Measurements from ENCODE around the gene DAAM1. TPM values are rescaled to one million over a fixed set of nuclear protein-coding genes. Genes with fewer than 3 reads are reported as not detected.

The DAAM1 gene
- total RNA-seq, 6 experiments from 2014 or later: 7.5 to 12.2 (median 8.6) TPM

DNA sequence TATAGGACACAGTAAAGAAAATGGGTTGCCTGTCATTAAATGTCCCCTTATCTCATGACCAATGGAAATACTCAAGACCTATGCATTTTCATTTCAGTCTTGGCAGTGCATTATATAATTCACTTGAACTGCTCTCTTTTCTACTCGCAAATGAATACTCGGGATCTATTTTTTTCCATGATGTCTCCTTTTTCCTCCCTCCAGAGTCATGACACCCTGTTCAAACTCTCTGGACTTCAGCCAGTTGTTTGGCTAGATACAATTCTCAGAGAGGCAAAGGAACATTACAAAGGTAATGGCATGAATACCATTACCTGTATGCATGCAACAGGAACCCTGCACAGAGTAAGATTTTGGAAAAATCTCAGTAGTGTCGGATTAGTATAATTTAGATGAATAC lies 145.8 kb downstream of the DAAM1 start:
- no peaks in the 10 kb centered on the region for H3K9me3 Mint-ChIP-seq
- TF ChIP-seq, protein P1, sequence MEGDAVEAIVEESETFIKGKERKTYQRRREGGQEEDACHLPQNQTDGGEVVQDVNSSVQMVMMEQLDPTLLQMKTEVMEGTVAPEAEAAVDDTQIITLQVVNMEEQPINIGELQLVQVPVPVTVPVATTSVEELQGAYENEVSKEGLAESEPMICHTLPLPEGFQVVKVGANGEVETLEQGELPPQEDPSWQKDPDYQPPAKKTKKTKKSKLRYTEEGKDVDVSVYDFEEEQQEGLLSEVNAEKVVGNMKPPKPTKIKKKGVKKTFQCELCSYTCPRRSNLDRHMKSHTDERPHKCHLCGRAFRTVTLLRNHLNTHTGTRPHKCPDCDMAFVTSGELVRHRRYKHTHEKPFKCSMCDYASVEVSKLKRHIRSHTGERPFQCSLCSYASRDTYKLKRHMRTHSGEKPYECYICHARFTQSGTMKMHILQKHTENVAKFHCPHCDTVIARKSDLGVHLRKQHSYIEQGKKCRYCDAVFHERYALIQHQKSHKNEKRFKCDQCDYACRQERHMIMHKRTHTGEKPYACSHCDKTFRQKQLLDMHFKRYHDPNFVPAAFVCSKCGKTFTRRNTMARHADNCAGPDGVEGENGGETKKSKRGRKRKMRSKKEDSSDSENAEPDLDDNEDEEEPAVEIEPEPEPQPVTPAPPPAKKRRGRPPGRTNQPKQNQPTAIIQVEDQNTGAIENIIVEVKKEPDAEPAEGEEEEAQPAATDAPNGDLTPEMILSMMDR (IDR thresholded peaks at IDR 0.05): no peak
- H3K36me3 Mint-ChIP-seq (ENCODE audit: low read depth): peaks cover 14% of the 10 kb centered on the region; the same call in 1 of the 2 replicates
- H3K4me1 Mint-ChIP-seq (ENCODE audit: low read depth): peaks cover 66% of the 10 kb centered on the region
- H3K27me3 Mint-ChIP-seq (ENCODE audit: insufficient read depth): no peaks in the 10 kb centered on the region
- peak overlapping the region; percentile 90 for H3K27ac Mint-ChIP-seq
- H3K4me3 Mint-ChIP-seq: no peak overlapping the region
- no peak for DNase-seq

DNA sequence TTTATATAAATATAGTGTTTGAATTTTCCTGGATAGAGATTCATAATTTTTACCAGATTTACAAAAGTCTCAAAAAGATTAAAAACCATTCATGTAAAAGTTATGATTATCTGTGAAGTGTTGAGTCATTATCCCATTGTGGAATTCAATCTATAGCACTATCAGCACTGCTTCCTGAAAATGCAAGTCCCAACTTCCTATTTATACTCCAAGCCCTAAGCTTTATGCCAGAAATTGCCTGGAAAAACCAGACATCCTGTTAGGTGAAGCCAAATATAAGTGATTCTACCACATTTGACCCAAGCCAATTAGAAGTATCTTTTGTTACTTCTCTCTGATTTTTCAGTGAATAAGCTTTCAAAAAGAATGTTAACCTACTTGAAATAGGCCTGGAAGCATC lies 147.6 kb downstream of the DAAM1 start:
- Mint-ChIP-seq H3K27ac (peak overlapping the region; percentile 40), H3K4me3 (no peak overlapping the region), H3K27me3 (ENCODE audit: insufficient read depth) (no peaks in the 10 kb centered on the region), H3K36me3 (ENCODE audit: low read depth) (peaks cover 19% of the 10 kb centered on the region), H3K9me3 (no peaks in the 10 kb centered on the region), H3K4me1 (ENCODE audit: low read depth) (peaks cover 65% of the 10 kb centered on the region)
- no peak for DNase-seq
- TF ChIP-seq, protein P1 (IDR thresholded peaks at IDR 0.05): no peak

DNA sequence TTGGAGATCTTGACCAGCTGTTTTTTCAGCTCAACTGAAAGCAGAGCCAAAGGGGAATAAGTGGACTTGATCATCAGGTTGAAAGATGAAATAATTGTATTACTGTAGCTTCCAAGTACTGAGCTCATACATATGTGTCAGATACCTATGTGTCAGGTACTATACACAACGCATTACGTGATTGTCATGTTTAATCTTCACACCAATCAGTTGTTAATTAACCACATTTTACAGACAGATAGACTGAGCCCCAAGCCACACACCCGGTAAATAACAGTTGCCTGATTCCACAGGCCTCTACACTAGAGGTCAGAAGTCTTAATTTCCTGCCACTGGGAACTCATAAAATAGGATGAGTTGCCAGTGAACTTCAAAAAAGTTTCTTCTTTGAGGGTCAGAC lies 148.2 kb downstream of the DAAM1 start:
- Mint-ChIP-seq H3K4me1 (ENCODE audit: low read depth) (peaks cover 71% of the 10 kb centered on the region), H3K9me3 (no peaks in the 10 kb centered on the region), H3K27ac (peak overlapping the region; percentile 73), H3K36me3 (ENCODE audit: low read depth) (peaks cover 18% of the 10 kb centered on the region), H3K4me3 (no peak overlapping the region), H3K27me3 (ENCODE audit: insufficient read depth) (no peaks in the 10 kb centered on the region)
- TF ChIP-seq, protein P1 (IDR thresholded peaks at IDR 0.05): no peak
- DNase-seq: no peak

DNA sequence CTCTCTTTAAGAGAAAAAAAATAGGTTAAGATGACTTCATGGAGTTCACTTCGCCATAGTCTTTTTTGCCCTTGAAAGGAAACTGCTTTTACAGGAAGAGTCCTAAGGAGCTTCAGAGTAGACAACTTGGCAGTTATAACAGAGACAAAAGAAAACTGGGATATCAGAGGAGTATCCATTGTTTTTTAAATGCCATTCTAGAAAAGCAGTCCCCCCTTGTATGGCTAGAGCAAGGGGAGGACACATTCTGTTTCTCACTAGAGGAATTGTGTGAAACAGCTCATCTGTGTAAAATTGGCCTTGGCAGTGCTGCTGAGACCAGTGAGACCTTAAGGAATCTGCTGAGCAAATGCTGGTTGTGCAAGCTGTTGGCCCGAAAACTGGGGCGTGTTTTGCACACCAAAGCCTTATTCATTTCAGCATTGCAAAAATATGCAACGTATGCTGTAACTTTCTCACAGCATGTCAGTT lies 148.7 kb downstream of the DAAM1 start:
- Mint-ChIP-seq H3K27ac (peak overlapping the region; percentile 73), H3K36me3 (ENCODE audit: low read depth) (peaks cover 14% of the 10 kb centered on the region), H3K27me3 (ENCODE audit: insufficient read depth) (no peaks in the 10 kb centered on the region), H3K4me3 (peak overlapping the region; percentile 40; the same call in 1 of the 2 replicates), H3K4me1 (ENCODE audit: low read depth) (peaks cover 71% of the 10 kb centered on the region), H3K9me3 (no peaks in the 10 kb centered on the region)
- DNase-seq: peak; percentile 32
- TF ChIP-seq, protein P1 (IDR thresholded peaks at IDR 0.05): no peak

DNA sequence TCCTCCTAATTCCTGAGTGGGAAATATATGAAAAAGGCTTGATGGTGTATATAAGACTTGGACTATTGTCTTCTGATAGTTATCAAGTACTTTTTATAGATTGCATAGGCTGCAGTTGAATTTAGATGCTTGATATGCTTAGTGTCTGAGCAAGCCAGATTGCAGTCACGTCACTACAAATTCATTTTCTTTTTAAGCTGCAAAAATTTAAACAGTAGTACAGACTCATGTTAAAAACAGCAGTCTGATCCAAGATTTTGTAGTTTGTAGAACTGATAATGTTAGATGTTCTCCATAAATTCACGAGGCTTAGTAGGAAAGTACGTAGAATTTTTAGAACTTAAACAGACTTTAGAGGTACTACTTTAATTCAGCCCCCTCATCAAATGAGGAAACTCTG lies 150.3 kb downstream of the DAAM1 start:
- H3K36me3 Mint-ChIP-seq (ENCODE audit: low read depth): peaks cover 14% of the 10 kb centered on the region
- H3K4me3 Mint-ChIP-seq: no peak overlapping the region
- no peak overlapping the region for H3K27ac Mint-ChIP-seq
- TF ChIP-seq, protein P1 (IDR thresholded peaks at IDR 0.05): no peak
- no peaks in the 10 kb centered on the region for H3K27me3 Mint-ChIP-seq (ENCODE audit: insufficient read depth)
- peaks cover 70% of the 10 kb centered on the region for H3K4me1 Mint-ChIP-seq (ENCODE audit: low read depth)
- no peak for DNase-seq
- no peaks in the 10 kb centered on the region for H3K9me3 Mint-ChIP-seq
